A549 (cell line): ENCODE data around the gene ZNF385B. TPM values are rescaled to one million over a fixed set of nuclear protein-coding genes. Genes with fewer than 3 reads are reported as not detected.

Source experiments
- ATAC-seq, 2 experiments: fragments of 200-7000 bp in 1 of 2; fragments of >200 bp in 1 of 2; cut with Nextera tagmentation in 1 of 2; cut with Tn5 transposase in 1 of 2; 3 replicates each; pipeline versions ENCODE4 v1.8.0 to v1.9.1; 2018 to 2020; ENCODE audit warnings: mild to moderate bottlenecking in 1 of 2, moderate library complexity in 1 of 2
- CTCF ChIA-PET: fragments of 300-600 bp; sonication (Branson Sonifier 250); formaldehyde crosslinking; extraction: SDS; loops from one replicate; lab custom pipeline; 2021; ENCODE audit warnings: antibody characterized with exemption, inconsistent platforms; lab: Yijun Ruan, JAX
- POLR2A ChIA-PET: fragments of 350-600 bp; formaldehyde crosslinking; extraction: SDS; loops from one replicate; lab custom pipeline; 2021; ENCODE audit warnings: antibody characterized with exemption, inconsistent platforms; lab: Yijun Ruan, JAX
- DNase-seq, 2 experiments: peaks; one replicate each; pipeline versions ENCODE4 v3.0.0 to v3.0.0-alpha.2; 2011 to 2016; ENCODE audit warnings: low read depth in 1 of 2, low spot score in 1 of 2
- FAIRE-seq: peaks from 2 replicates; lab custom pipeline; 2011; peaks lifted over from hg19 to GRCh38; lab: Jason Lieb, UNC
- H3K27ac ChIP-seq, 2 experiments: fragments of >200 bp; sonication (Bioruptor Twin); formaldehyde crosslinking; 3 replicates each; pipeline ENCODE4 v1.5.1; 2016 to 2017
- H3K4me1 ChIP-seq: fragments of >200 bp; sonication (Bioruptor Twin); formaldehyde crosslinking; 3 replicates; pipeline ENCODE4 v1.6.1; 2016
- H3K4me2 ChIP-seq: fragments of >200 bp; sonication (Bioruptor Twin); formaldehyde crosslinking; 3 replicates; pipeline ENCODE4 v1.6.1; 2016
- H3K4me3 ChIP-seq: fragments of >200 bp; sonication (Bioruptor Twin); formaldehyde crosslinking; 3 replicates; pipeline ENCODE4 v1.5.1; 2016
- H3K9me3 ChIP-seq: fragments of >200 bp; sonication (Bioruptor Twin); formaldehyde crosslinking; 3 replicates; pipeline ENCODE4 v1.6.1; 2016
- BHLHE40 ChIP-seq: IDR thresholded peaks from 2 replicates; pipeline ENCODE4 v1.6.1; 2012; ENCODE audit warnings: low read depth, low read length, inconsistent platforms
- CHD2 ChIP-seq: fragments of 150-350 bp; IDR thresholded peaks from 2 replicates; pipeline ENCODE4 v1.6.1; 2014; ENCODE audit warnings: low read length; ENCODE audit not compliant: partially characterized antibody
- CHD4 ChIP-seq: fragments of 200-600 bp; sonication (generic); IDR thresholded peaks from 2 replicates; pipeline ENCODE4 v1.6.1; 2016; ENCODE audit warnings: antibody characterized with exemption, mild to moderate bottlenecking, borderline replicate concordance
- EP300 ChIP-seq, 2 experiments: fragments of >200 bp; sonication (Bioruptor Twin); formaldehyde crosslinking; IDR thresholded peaks; 2 replicates in 1 of 2; 3 replicates in 1 of 2; pipeline ENCODE4 v1.6.1; 2016 to 2017
- FOSL2 ChIP-seq, 2 experiments: fragments of 450-650 bp in 1 of 2; fragments of >200 bp in 1 of 2; sonication (Bioruptor Twin) in 1 of 2; formaldehyde crosslinking; IDR thresholded peaks; 2 replicates each; pipeline versions ENCODE4 v1.5.0 to v1.6.1; 2016 to 2020; ENCODE audit warnings: mild to moderate bottlenecking in 1 of 2, moderate library complexity in 1 of 2
- FOXS1 ChIP-seq: fragments of 250-450 bp; sonication (Bioruptor Pico); IDR thresholded peaks from 2 replicates; pipeline ENCODE4 v1.5.0; 2020; ENCODE audit warnings: mild to moderate bottlenecking, moderate library complexity
- GATA3 ChIP-seq: IDR thresholded peaks from 2 replicates; pipeline ENCODE4 v1.6.1; 2012; ENCODE audit warnings: borderline replicate concordance
- HDAC2 ChIP-seq: fragments of 200-600 bp; sonication (generic); IDR thresholded peaks from 2 replicates; pipeline ENCODE4 v1.6.1; 2016
- HEYL ChIP-seq: fragments of 250-450 bp; sonication (Bioruptor Pico); IDR thresholded peaks from 2 replicates; pipeline ENCODE4 v1.8.0; 2021; ENCODE audit warnings: mild to moderate bottlenecking, moderate library complexity
- HMGXB4 ChIP-seq: fragments of 250-450 bp; sonication (Bioruptor Pico); IDR thresholded peaks from 2 replicates; pipeline ENCODE4 v1.5.0; 2021; ENCODE audit warnings: mild to moderate bottlenecking, moderate library complexity, borderline replicate concordance
- HOXA7 ChIP-seq: fragments of 250-450 bp; sonication (Bioruptor Pico); IDR thresholded peaks from 2 replicates; pipeline ENCODE4 v1.5.0; 2020; ENCODE audit warnings: mild to moderate bottlenecking, moderate library complexity
- HOXB13 ChIP-seq: fragments of 250-450 bp; sonication (Bioruptor Pico); IDR thresholded peaks from 2 replicates; pipeline ENCODE4 v1.5.0; 2020; ENCODE audit warnings: low read depth, mild to moderate bottlenecking, moderate library complexity
- JUN ChIP-seq, 2 experiments: fragments of >200 bp; sonication (Bioruptor Twin); formaldehyde crosslinking; IDR thresholded peaks; 2 replicates in 1 of 2; 3 replicates in 1 of 2; pipeline ENCODE4 v1.6.1; 2016 to 2017
- JUNB ChIP-seq: fragments of >200 bp; sonication (Bioruptor Twin); formaldehyde crosslinking; IDR thresholded peaks from 2 replicates; pipeline ENCODE4 v1.6.1; 2016
- KDM5A ChIP-seq: fragments of 200-600 bp; sonication (generic); IDR thresholded peaks from 2 replicates; pipeline ENCODE4 v1.6.1; 2016; ENCODE audit warnings: antibody characterized with exemption, mild to moderate bottlenecking
- MAFK ChIP-seq: fragments of 450-650 bp; IDR thresholded peaks from 2 replicates; pipeline ENCODE4 v1.6.1; 2014; ENCODE audit not compliant: partially characterized antibody
- MAX ChIP-seq: IDR thresholded peaks from 2 replicates; pipeline ENCODE4 v1.6.1; 2012
- MYC ChIP-seq: IDR thresholded peaks from 2 replicates; pipeline ENCODE4 v1.6.1; 2012; ENCODE audit warnings: mild to moderate bottlenecking, inconsistent platforms, low read length, improper control_type of control experiment, borderline replicate concordance
- NPAS2 ChIP-seq: fragments of 250-450 bp; sonication (Bioruptor Pico); IDR thresholded peaks from 2 replicates; pipeline ENCODE4 v1.8.0; 2022; ENCODE audit warnings: mild to moderate bottlenecking, moderate library complexity, borderline replicate concordance
- NR3C1 ChIP-seq: fragments of >200 bp; sonication (Bioruptor Twin); formaldehyde crosslinking; IDR thresholded peaks from 3 replicates; pipeline ENCODE4 v1.6.1; 2017
- PBX3 ChIP-seq: IDR thresholded peaks from 2 replicates; pipeline ENCODE4 v1.6.1; 2012
- PHF8 ChIP-seq: fragments of 200-600 bp; sonication (generic); IDR thresholded peaks from 2 replicates; pipeline ENCODE4 v1.6.1; 2016; ENCODE audit warnings: low read depth, mild to moderate bottlenecking, antibody characterized with exemption, moderate library complexity, borderline replicate concordance
- RAD21 ChIP-seq, 2 experiments: fragments of >200 bp in 1 of 2; sonication (Bioruptor Twin) in 1 of 2; formaldehyde crosslinking in 1 of 2; IDR thresholded peaks in 1 of 2; conservative IDR thresholded peaks in 1 of 2; 2 replicates in 1 of 2; 3 replicates in 1 of 2; pipeline ENCODE4 v1.6.1; 2012 to 2018; ENCODE audit warnings: inconsistent platforms in 1 of 2
- REST ChIP-seq: fragments of 200-600 bp; sonication (generic); IDR thresholded peaks from 2 replicates; pipeline ENCODE4 v1.6.1; 2016; ENCODE audit warnings: antibody characterized with exemption, mild to moderate bottlenecking, moderate library complexity
- RFX5 ChIP-seq: fragments of 450-650 bp; IDR thresholded peaks from 2 replicates; pipeline ENCODE4 v1.7.1; 2014; ENCODE audit warnings: antibody characterized with exemption, mild to moderate bottlenecking, moderate library complexity
- TFCP2L1 ChIP-seq: fragments of 250-450 bp; sonication (Bioruptor Pico); IDR thresholded peaks from 2 replicates; pipeline ENCODE4 v1.5.0; 2021; ENCODE audit warnings: mild to moderate bottlenecking
- ZFP36 ChIP-seq: fragments of 450-650 bp; IDR thresholded peaks from 2 replicates; pipeline ENCODE4 v1.6.1; 2014; ENCODE audit warnings: borderline replicate concordance; ENCODE audit not compliant: partially characterized antibody
- WGBS: methylation state at CpG from one replicate; pipeline ENCODE4 v1.1.6; 2017; ENCODE audit errors: missing lambda C conversion rate; 5-methylcytosine and 5-hydroxymethylcytosine counted together
- polyA plus RNA-seq, 4 experiments: library from polyadenylated mRNA; depleted of rRNA in 3 of 4; stranded (reverse); fragments of >200 nt; fragmentation: RNase III in 1 of 4; extraction: RNeasy Plus Mini Kit Qiagen cat#74134 plus additional on column Dnase treatment in 1 of 4; gene quantifications; 2 replicates in 3 of 4; 3 replicates in 1 of 4; pipeline ENCODE4 v1.2.3, GENCODE V29; 2011 to 2017

ZNF385B gene
- polyA plus RNA-seq, 2 of the 4 experiments (the other 2 are of a cell fraction), result not detected

GRCh38 chr2:179898873-179899272, 37.5 kb upstream of the ZNF385B start (continued):
- no peak for TF ChIP-seq REST
- no peak for TF ChIP-seq NR3C1
- no peak for TF ChIP-seq HOXA7 (CRISPR knock-in tag)
- TF ChIP-seq RFX5, result no peak
- TF ChIP-seq HMGXB4 (CRISPR knock-in tag), result no peak
- TF ChIP-seq FOXS1 (CRISPR knock-in tag), result no peak
- TF ChIP-seq EP300 (IDR thresholded peaks at IDR 0.05), result no peak
- TF ChIP-seq KDM5A, result no peak
- TF ChIP-seq FOSL2 (IDR thresholded peaks at IDR 0.05), result no peak
- no peak for TF ChIP-seq FOSL2 (CRISPR knock-in tag; IDR thresholded peaks at IDR 0.05)
- no peak for TF ChIP-seq HOXB13 (CRISPR knock-in tag)

- ATAC-seq (no peak), FAIRE-seq (no peak), DNase-seq (no peak)
- Histone ChIP-seq H3K4me3 (no peak overlapping the region), H3K4me1 (no peaks in the 10 kb centered on the region), H3K27ac (no peak overlapping the region), H3K9me3 (no peaks in the 10 kb centered on the region), H3K4me2 (no peak overlapping the region)
- ChIA-PET POLR2A (no interaction called here), CTCF (no interaction called here)
- TF ChIP-seq PBX3, result no peak
- no peak for TF ChIP-seq BHLHE40
- 34% methylated on average over 3 of the region's 3 CpGs for WGBS
Observed at GRCh38 chr2:179893616-179894015, 32.2 kb upstream of the ZNF385B start.

- CTCF ChIA-PET, result no interaction called here
- Histone ChIP-seq H3K9me3 (no peaks in the 10 kb centered on the region), H3K4me3 (no peak overlapping the region), H3K27ac (no peak overlapping the region), H3K4me2 (no peak overlapping the region), H3K4me1 (no peaks in the 10 kb centered on the region)
- ATAC-seq (no peak), FAIRE-seq (no peak), DNase-seq (no peak)
- POLR2A ChIA-PET, result no interaction called here
- WGBS, result 6% methylated on average over 2 of the region's 2 CpGs
- TF ChIP-seq EP300 (IDR thresholded peaks at IDR 0.05) (no peak), JUNB (no peak), ZFP36 (no peak), HEYL (CRISPR knock-in tag) (no peak), PHF8 (no peak), MAX (no peak), FOXS1 (CRISPR knock-in tag) (no peak), TFCP2L1 (CRISPR knock-in tag) (no peak), JUN (IDR thresholded peaks at IDR 0.05) (no peak), CHD4 (no peak), NPAS2 (CRISPR knock-in tag) (no peak), CHD2 (no peak), MYC (no peak), GATA3 (no peak), RAD21 (conservative IDR thresholded peaks at IDR 0.05 in 1 of 2, IDR thresholded peaks at IDR 0.05 in 1 of 2) (no peak), HMGXB4 (CRISPR knock-in tag) (no peak), MAFK (no peak), HDAC2 (no peak)
Observed at GRCh38 chr2:179891237-179891636, 29.8 kb upstream of the ZNF385B start.
